Activated CD8-positive, alpha-beta T cell treated with anti-CD3 and anti-CD28 coated beads for 36 hours (primary cell): ENCODE data around the gene SYDE2. TPM values are rescaled to one million over a fixed set of nuclear protein-coding genes. Genes with fewer than 3 reads are reported as not detected.

Experiments used
- ATAC-seq: fragments of 200-7000 bp; cut with Tn5 transposase; one replicate; pipeline ENCODE4 v1.10.0; 2021; ENCODE audit warnings: mild to moderate bottlenecking, moderate library complexity
- CTCF ChIA-PET: fragments of 350-600 bp; sonication (Branson Sonifier 250); formaldehyde crosslinking; loops from one replicate; lab custom pipeline; 2021; ENCODE audit warnings: antibody characterized with exemption; lab: Charles Lee
- POLR2A ChIA-PET: fragments of 350-600 bp; sonication (Branson Sonifier 250); formaldehyde crosslinking; loops from one replicate; lab custom pipeline; 2021; ENCODE audit warnings: antibody characterized with exemption; lab: Charles Lee
- DNase-seq: peaks from one replicate; pipeline ENCODE4 v3.0.0-alpha.2; 2020
- H3K27ac Mint-ChIP-seq: one replicate; pipeline ENCODE4 v1.8.0; 2021; ENCODE audit warnings: mild to moderate bottlenecking, mixed read lengths
- H3K27me3 Mint-ChIP-seq: one replicate; pipeline ENCODE4 v1.8.0; 2021; ENCODE audit warnings: mixed read lengths
- H3K36me3 Mint-ChIP-seq: one replicate; pipeline ENCODE4 v1.8.0; 2021; ENCODE audit warnings: low read depth, mixed read lengths
- H3K4me1 Mint-ChIP-seq: one replicate; pipeline ENCODE4 v1.8.0; 2021; ENCODE audit warnings: low read depth, mixed read lengths
- H3K4me3 Mint-ChIP-seq: one replicate; pipeline ENCODE4 v1.8.0; 2021; ENCODE audit warnings: mild to moderate bottlenecking, moderate library complexity, mixed read lengths
- H3K9me3 Mint-ChIP-seq: one replicate; pipeline ENCODE4 v1.8.0; 2021; ENCODE audit warnings: mixed read lengths
- intact Hi-C: fragments of 100-400 bp; cut with micrococcal nuclease; formaldehyde crosslinking; loops from one replicate; pipeline ENCODE4 v1.10.0; 2022
- total RNA-seq, 2 experiments: library from RNA; stranded (reverse); gene quantifications; one replicate each; pipeline ENCODE4 v1.2.3, GENCODE V29; 2021
- TF ChIP-seq, protein P1 (sequence below): fragments of 200-600 bp; IDR thresholded peaks from one replicate; pipeline ENCODE4 v1.8.0; 2022; ENCODE audit warnings: antibody characterized with exemption, mild to moderate bottlenecking

The SYDE2 gene
- total RNA-seq, 2 experiments from 2014 or later, result 4.8 to 5.2 TPM

- ChIA-PET CTCF (no interaction called here), POLR2A (interaction anchor here (0.9 kb wide), 1 partner anchor 49 kb away, joined by 3 read pairs; no protein-coding TSS in a partner anchor)
- H3K27ac Mint-ChIP-seq, result no peak overlapping the region
These were observed 2.0 kb upstream of the SYDE2 start for GRCh38 chr1:85202864-85203255.

DNA sequence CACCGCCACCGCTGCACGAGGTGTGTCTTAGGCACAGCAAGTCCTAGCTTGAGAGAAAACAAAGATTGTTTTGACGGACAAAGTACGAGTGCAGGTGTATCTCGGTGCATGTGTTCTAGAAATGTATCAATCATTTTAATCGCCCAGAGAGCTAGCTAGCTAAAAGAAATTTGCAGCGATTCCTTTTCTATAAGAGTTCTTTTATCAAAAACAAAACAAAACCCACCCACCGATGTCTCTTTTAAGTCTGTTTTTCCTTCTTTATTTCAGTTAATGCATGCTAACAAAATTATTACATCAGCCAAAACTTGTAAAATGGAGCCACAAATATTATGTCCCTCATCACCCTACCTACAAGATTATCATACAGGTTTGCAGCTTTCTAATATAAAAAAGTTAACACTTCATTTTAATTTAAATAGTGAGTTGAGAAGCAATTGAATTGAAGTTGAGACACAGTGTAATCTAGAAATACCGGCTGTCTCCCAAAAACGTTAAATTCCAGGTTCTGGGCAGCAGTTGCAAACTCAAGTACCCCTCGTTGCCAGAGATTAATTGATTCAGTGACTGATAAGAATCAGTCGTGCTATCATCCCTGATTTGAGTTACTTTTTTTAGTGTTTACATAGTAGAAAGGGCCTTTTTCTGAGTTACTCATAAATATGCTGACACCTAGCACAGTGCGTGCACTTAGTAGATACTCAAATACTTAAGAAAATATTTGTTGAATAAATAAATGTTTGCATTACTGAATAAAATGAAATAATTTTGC lies 1.5 kb upstream of the SYDE2 start:
- Mint-ChIP-seq H3K4me3 (peak overlapping the region; percentile 92), H3K9me3 (no peaks in the 10 kb centered on the region), H3K27ac (peak overlapping the region; percentile 91), H3K27me3 (peaks cover 8% of the 10 kb centered on the region), H3K4me1 (peaks cover 18% of the 10 kb centered on the region), H3K36me3 (peaks cover 4% of the 10 kb centered on the region)
- no peak for ATAC-seq
- ChIA-PET POLR2A (interaction anchor here (0.9 to 2.4 kb wide), 3 partner anchors 48 to 74 kb away, joined by 3 to 7 read pairs (median 3); partner anchors contain the start of genes BCL10 and C1orf52), CTCF (interaction anchor here (0.7 to 1.3 kb wide), 3 partner anchors 38 to 257 kb away, joined by 3 to 4 read pairs (median 4); no protein-coding TSS in a partner anchor)
- intact Hi-C loops, result no loop called here
- TF ChIP-seq, protein P1, sequence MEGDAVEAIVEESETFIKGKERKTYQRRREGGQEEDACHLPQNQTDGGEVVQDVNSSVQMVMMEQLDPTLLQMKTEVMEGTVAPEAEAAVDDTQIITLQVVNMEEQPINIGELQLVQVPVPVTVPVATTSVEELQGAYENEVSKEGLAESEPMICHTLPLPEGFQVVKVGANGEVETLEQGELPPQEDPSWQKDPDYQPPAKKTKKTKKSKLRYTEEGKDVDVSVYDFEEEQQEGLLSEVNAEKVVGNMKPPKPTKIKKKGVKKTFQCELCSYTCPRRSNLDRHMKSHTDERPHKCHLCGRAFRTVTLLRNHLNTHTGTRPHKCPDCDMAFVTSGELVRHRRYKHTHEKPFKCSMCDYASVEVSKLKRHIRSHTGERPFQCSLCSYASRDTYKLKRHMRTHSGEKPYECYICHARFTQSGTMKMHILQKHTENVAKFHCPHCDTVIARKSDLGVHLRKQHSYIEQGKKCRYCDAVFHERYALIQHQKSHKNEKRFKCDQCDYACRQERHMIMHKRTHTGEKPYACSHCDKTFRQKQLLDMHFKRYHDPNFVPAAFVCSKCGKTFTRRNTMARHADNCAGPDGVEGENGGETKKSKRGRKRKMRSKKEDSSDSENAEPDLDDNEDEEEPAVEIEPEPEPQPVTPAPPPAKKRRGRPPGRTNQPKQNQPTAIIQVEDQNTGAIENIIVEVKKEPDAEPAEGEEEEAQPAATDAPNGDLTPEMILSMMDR, result no peak
- DNase-seq, result no peak

More at GRCh38 chr1:85202864-85203255, 2.0 kb upstream of the SYDE2 start:
- Mint-ChIP-seq H3K9me3 (no peaks in the 10 kb centered on the region), H3K27me3 (peaks cover 12% of the 10 kb centered on the region), H3K4me3 (no peak overlapping the region), H3K4me1 (peaks cover 15% of the 10 kb centered on the region), H3K36me3 (peaks cover 3% of the 10 kb centered on the region)
- intact Hi-C loops, result no loop called here
- no peak for DNase-seq
- no peak for ATAC-seq
- TF ChIP-seq, protein P1, result no peak

DNA sequence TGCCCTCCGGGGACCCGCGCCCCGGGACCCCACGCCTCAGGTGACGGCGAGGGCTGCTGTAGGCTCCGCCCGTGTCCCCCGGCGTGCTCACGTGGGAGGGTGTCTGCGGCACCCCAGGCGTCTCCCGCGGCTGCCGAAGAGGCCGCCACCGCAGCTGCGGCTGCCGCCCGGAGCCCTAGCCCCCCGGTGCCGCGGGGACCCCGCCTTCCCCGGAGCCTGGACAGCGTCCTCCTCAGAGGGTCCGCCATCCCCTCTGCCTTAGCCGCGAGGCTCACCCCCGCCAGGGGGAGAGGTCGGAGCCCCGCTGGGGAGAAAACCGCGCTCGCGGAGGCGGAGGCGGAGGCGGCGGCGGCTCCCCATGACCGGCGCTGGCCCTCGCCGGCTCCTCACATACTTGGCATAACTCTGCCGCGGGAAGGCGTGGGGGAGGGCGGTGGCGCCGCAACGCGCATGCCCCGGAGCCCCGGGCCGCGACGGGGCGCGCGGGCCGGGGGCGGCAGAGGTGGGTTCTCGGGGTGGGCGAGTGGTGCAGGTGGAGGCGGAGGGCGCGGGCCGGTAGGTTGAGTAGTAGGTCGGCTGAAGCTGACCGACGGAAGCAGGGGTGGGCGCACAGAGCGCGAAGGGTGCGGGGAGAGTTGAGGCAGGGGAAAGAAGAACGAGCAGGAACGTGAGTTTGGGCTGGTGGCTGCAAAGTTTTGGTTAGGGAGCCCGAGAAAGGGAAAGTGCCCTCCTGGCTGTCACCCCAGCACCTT lies 700 bp upstream of the SYDE2 start:
- intact Hi-C loops, result no loop called here

GRCh38 chr1:85199667-85200462 lies 951 bp downstream of the SYDE2 start:
- Mint-ChIP-seq H3K4me3 (peak overlapping the region; percentile 90), H3K9me3 (no peaks in the 10 kb centered on the region), H3K4me1 (peaks cover 26% of the 10 kb centered on the region), H3K36me3 (peaks cover 4% of the 10 kb centered on the region), H3K27ac (peak overlapping the region; percentile 25), H3K27me3 (no peaks in the 10 kb centered on the region)
- CTCF ChIA-PET, result interaction anchor here (0.8 to 2.9 kb wide), 5 partner anchors 22 to 255 kb away, joined by 3 to 11 read pairs (median 3); partner anchors contain the start of gene C1orf52
- intact Hi-C loops, result no loop called here
- no peak for ATAC-seq
- TF ChIP-seq, protein P1, result no peak
- DNase-seq, result peak; percentile 55
- POLR2A ChIA-PET, result interaction anchor here (1.2 to 2.4 kb wide), 6 partner anchors 10 to 180 kb away, joined by 3 to 7 read pairs (median 4); partner anchors contain the start of genes BCL10, C1orf52 and MCOLN3

More for the DNA sequence above, 700 bp upstream of the SYDE2 start:
- H3K9me3 Mint-ChIP-seq, result no peaks in the 10 kb centered on the region
- peaks cover 1% of the 10 kb centered on the region for H3K27me3 Mint-ChIP-seq
- H3K4me1 Mint-ChIP-seq, result peaks cover 19% of the 10 kb centered on the region
- peak overlapping the region; percentile 91 for H3K27ac Mint-ChIP-seq
- peak; percentile 71 for DNase-seq
- TF ChIP-seq, protein P1, result no peak
- CTCF ChIA-PET, result interaction anchor here (0.7 to 2.9 kb wide), 6 partner anchors 39 to 257 kb away, joined by 3 to 11 read pairs (median 4); no protein-coding TSS in a partner anchor
- H3K36me3 Mint-ChIP-seq, result peaks cover 4% of the 10 kb centered on the region
- peak overlapping the region; percentile 92 for H3K4me3 Mint-ChIP-seq
- ATAC-seq, result peak; percentile 58
- POLR2A ChIA-PET, result interaction anchor here (0.6 to 2.4 kb wide), 7 partner anchors 11 to 135 kb away, joined by 3 to 7 read pairs (median 3); partner anchors contain the start of genes BCL10 and C1orf52
